Upper lobe of left lung (tissue), 6 donors: Measurements from ENCODE around the gene UGT1A5. TPM values are rescaled to one million over a fixed set of nuclear protein-coding genes. Genes with fewer than 3 reads are reported as not detected.
"Not testable (repeated sequence)": the region's sequence is repeated elsewhere in the genome, so short reads cannot be mapped to it uniquely, and the experiment has no call there.

Experiments used
- ATAC-seq, 2 donors: fragments of 200-7000 bp; cut with Tn5 transposase; one replicate each; pipeline ENCODE4 v1.9.1; 2022; ENCODE audit warnings: mild to moderate bottlenecking in 2 of 2, moderate library complexity in 2 of 2; ENCODE audit not compliant: low FRiP score in 2 of 2
- DNase-seq, 2 donors: peaks; one replicate each; pipeline ENCODE4 v3.0.0-alpha.2; 2019 to 2020
- H3K27ac ChIP-seq, 4 donors: fragments of 200-600 bp; sonication (generic); one replicate each; pipeline ENCODE4 v1.5.1; 2016 to 2019
- H3K27me3 ChIP-seq, 4 donors: fragments of 200-600 bp; sonication (generic); one replicate each; pipeline ENCODE4 v1.5.1; 2017 to 2019
- H3K36me3 ChIP-seq, 4 donors: fragments of 200-600 bp; sonication (generic); one replicate each; pipeline ENCODE4 v1.5.1; 2016 to 2019
- H3K4me1 ChIP-seq, 4 donors: fragments of 200-600 bp; sonication (generic); one replicate each; pipeline ENCODE4 v1.5.1; 2018 to 2019
- H3K4me3 ChIP-seq, 4 donors: fragments of 200-600 bp; sonication (generic); one replicate each; pipeline ENCODE4 v1.5.1; 2017 to 2019; ENCODE audit warnings: mild to moderate bottlenecking in 2 of 4, moderate library complexity in 1 of 4
- H3K9me3 ChIP-seq, 4 donors: fragments of 200-600 bp; sonication (generic); one replicate each; pipeline ENCODE4 v1.5.1; 2018 to 2019
- CTCF ChIP-seq, 6 experiments: fragments of 450-650 bp in 4 of 6; fragments of 200-600 bp in 2 of 6; sonication (generic) in 2 of 6; IDR thresholded peaks; one replicate each; pipeline ENCODE4 v1.5.1; 2016 to 2019; ENCODE audit warnings: antibody characterized with exemption in 6 of 6
- EP300 ChIP-seq, 4 donors: sonication (generic); formaldehyde crosslinking; IDR thresholded peaks; one replicate each; pipeline ENCODE4 v1.5.1; 2017; ENCODE audit warnings: antibody characterized with exemption in 4 of 4, control low read depth in 2 of 4
- POLR2A ChIP-seq, 4 donors: fragments of 450-650 bp; IDR thresholded peaks; one replicate each; pipeline ENCODE4 v1.5.1; 2016 to 2017; ENCODE audit warnings: antibody characterized with exemption in 4 of 4, mild to moderate bottlenecking in 2 of 4
- POLR2AphosphoS5 ChIP-seq, 2 donors: sonication (generic); formaldehyde crosslinking; IDR thresholded peaks; one replicate each; pipeline ENCODE4 v1.5.1; 2017; ENCODE audit warnings: antibody characterized with exemption in 2 of 2
- WGBS, 2 donors: methylation state at CpG; one replicate each; pipeline ENCODE4 v1.1.5; 2017 to 2018; 5-methylcytosine and 5-hydroxymethylcytosine counted together
- total RNA-seq, 6 donors: library from RNA; depleted of rRNA in 4 of 6; stranded (reverse); fragments of >200 nt in 4 of 6; gene quantifications; one replicate each; pipeline versions ENCODE4 v1.1.0 to v1.2.1, GENCODE V29; 2016 to 2021
- donor health status: DM: no; HTN: no; CAD: no; lungs with moderate emphysema.
- donor health status: DM: no; HTN: yes; CAD: no; lungs with severe emphysema.

UGT1A5 gene
- total RNA-seq, 6 donors from 2014 or later, result 1.0 TPM; not detected in 5

- no peaks in the 10 kb centered on the region for H3K36me3 ChIP-seq
- 11 to 18% methylated on average over 1 of the region's 1 CpG for WGBS, 2 donors
- no peak for DNase-seq
- ATAC-seq, result no peak
- H3K27me3 ChIP-seq, result no peaks in the 10 kb centered on the region
- H3K9me3 ChIP-seq, result no peaks in the 10 kb centered on the region
- no peak overlapping the region for H3K4me3 ChIP-seq
- TF ChIP-seq EP300 (IDR thresholded peaks at IDR 0.05) (no peak), POLR2A (IDR thresholded peaks at IDR 0.05) (no peak), CTCF (IDR thresholded peaks at IDR 0.05) (no peak), POLR2AphosphoS5 (IDR thresholded peaks at IDR 0.05) (no peak)
- no peaks in the 10 kb centered on the region for H3K4me1 ChIP-seq
- H3K27ac ChIP-seq, result no peak overlapping the region
Observed at GRCh38 chr2:233700028-233700635, 12.6 kb upstream of the UGT1A5 start.

GRCh38 chr2:233700842-233701241, 11.9 kb upstream of the UGT1A5 start:
- not testable (repeated sequence) for H3K27ac ChIP-seq
- WGBS, 2 donors, result 91 to 93% methylated on average over 5 of the region's 5 CpGs

GRCh38 chr2:233702238-233702637, 10.5 kb upstream of the UGT1A5 start:
- no peaks in the 10 kb centered on the region for H3K27me3 ChIP-seq
- no peaks in the 10 kb centered on the region for H3K4me1 ChIP-seq
- WGBS, 2 donors, result 46 to 48% methylated on average over 3 of the region's 3 CpGs
- no peak overlapping the region for H3K27ac ChIP-seq
- TF ChIP-seq CTCF (IDR thresholded peaks at IDR 0.05) (no peak), EP300 (IDR thresholded peaks at IDR 0.05) (no peak), POLR2A (IDR thresholded peaks at IDR 0.05) (no peak), POLR2AphosphoS5 (IDR thresholded peaks at IDR 0.05) (no peak)
- no peaks in the 10 kb centered on the region for H3K36me3 ChIP-seq
- DNase-seq (no peak), ATAC-seq (no peak)
- no peak overlapping the region for H3K4me3 ChIP-seq
- H3K9me3 ChIP-seq, result no peaks in the 10 kb centered on the region

More at GRCh38 chr2:233700842-233701241, 11.9 kb upstream of the UGT1A5 start:
- not testable (repeated sequence) for H3K9me3 ChIP-seq, H3K4me1 ChIP-seq, H3K36me3 ChIP-seq, H3K4me3 ChIP-seq, ATAC-seq, H3K27me3 ChIP-seq, DNase-seq

GRCh38 chr2:233705911-233706506, 6.7 kb upstream of the UGT1A5 start:
- no peaks in the 10 kb centered on the region for H3K9me3 ChIP-seq
- ATAC-seq (peak in 1 of 2 donors; percentile 66), DNase-seq (peak in 1 of 2 donors; percentile 51)
- H3K27me3 ChIP-seq, result no peaks in the 10 kb centered on the region
- no peaks in the 10 kb centered on the region for H3K36me3 ChIP-seq
- 55 to 67% methylated on average over 4 of the region's 4 CpGs for WGBS, 2 donors
- H3K4me1 ChIP-seq, result no peaks in the 10 kb centered on the region
- no peak for TF ChIP-seq EP300 (IDR thresholded peaks at IDR 0.05)
- TF ChIP-seq POLR2AphosphoS5 (IDR thresholded peaks at IDR 0.05), result no peak
- no peak for TF ChIP-seq CTCF (IDR thresholded peaks at IDR 0.05)
- no peak for TF ChIP-seq POLR2A (IDR thresholded peaks at IDR 0.05)
- no peak overlapping the region for H3K4me3 ChIP-seq
- H3K27ac ChIP-seq, result no peak overlapping the region

- ATAC-seq (no peak), DNase-seq (no peak)
- 50 to 94% methylated on average over 1 of the region's 1 CpG for WGBS, 2 donors
- no peak for TF ChIP-seq EP300 (IDR thresholded peaks at IDR 0.05)
- no peak for TF ChIP-seq POLR2AphosphoS5 (IDR thresholded peaks at IDR 0.05)
- TF ChIP-seq CTCF (IDR thresholded peaks at IDR 0.05), result no peak
- no peak for TF ChIP-seq POLR2A (IDR thresholded peaks at IDR 0.05)
- no peaks in the 10 kb centered on the region for H3K36me3 ChIP-seq
- H3K9me3 ChIP-seq, result no peaks in the 10 kb centered on the region
- H3K4me3 ChIP-seq, result no peak overlapping the region
- no peaks in the 10 kb centered on the region for H3K4me1 ChIP-seq
- no peak overlapping the region for H3K27ac ChIP-seq
- no peaks in the 10 kb centered on the region for H3K27me3 ChIP-seq
Observed at GRCh38 chr2:233706720-233707119, 6.0 kb upstream of the UGT1A5 start.
